ENCODE data around the gene SCN7A. TPM values are rescaled to one million over a fixed set of nuclear protein-coding genes. Genes with fewer than 3 reads are reported as not detected.

SCN7A gene
- total RNA-seq, 1 donor from 2014 or later, result 1.8 TPM

GRCh38 chr2:166404831-166405568 lies 89.0 kb downstream of the SCN7A start:
- no peak for DNase-seq (ENCODE audit: low read depth)

DNA sequence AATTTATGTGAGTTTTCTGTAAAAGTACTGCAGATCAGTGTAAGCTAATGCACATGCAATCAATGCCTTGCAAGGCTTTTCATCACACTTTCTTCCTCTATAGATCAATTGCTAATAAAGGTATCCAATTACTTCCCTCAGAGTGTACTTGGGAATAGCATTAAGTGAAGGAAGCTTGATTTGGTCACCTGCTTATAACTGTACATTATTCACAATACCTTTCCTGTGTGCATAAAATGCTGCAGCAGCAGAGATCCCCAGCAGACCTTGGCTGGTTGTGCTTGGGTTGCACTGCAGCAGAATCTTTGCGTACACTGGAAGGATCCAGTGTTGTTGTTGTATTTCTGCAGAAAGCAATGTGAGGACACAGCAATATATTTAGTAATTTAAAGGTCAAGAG lies 99.8 kb downstream of the SCN7A start:
- DNase-seq (ENCODE audit: low read depth), result no peak

GRCh38 chr2:166393008-166393407 lies 101.0 kb downstream of the SCN7A start:
- no peak for DNase-seq (ENCODE audit: low read depth)

DNA sequence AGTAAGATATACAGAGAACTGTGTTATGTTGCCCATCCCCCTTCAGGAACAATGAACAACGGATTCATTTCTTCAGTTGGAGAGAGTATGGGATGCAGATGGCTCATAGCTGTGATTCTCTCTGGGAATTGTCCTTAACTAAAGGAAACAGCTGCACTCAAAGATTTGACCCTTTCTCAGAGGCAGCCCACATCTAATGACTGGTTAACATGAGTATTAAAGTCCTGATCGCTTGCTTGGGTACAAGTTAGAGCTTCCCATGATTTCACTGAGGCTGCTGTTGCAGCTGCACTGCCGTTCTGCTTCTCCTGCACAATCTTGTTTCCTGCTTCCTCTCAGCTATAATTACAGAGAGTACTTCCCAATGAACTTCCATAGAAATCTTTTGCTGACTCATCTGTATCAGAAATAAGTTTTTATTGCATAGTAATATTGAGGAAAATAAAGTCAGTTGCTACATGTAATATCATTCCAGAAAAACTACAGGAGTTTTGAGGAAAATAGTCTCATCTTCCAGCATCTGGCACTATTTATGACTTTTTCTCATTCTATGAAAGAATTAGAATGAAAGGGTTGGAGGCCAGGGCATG lies 105.5 kb downstream of the SCN7A start:
- DNase-seq (ENCODE audit: low read depth), result no peak

GRCh38 chr2:166385313-166385712 lies 108.7 kb downstream of the SCN7A start:
- no peak for DNase-seq (ENCODE audit: low read depth)

- peak; percentile 28 for DNase-seq (ENCODE audit: low read depth)
Measured at GRCh38 chr2:166384774-166385173, 109.3 kb downstream of the SCN7A start.

DNA sequence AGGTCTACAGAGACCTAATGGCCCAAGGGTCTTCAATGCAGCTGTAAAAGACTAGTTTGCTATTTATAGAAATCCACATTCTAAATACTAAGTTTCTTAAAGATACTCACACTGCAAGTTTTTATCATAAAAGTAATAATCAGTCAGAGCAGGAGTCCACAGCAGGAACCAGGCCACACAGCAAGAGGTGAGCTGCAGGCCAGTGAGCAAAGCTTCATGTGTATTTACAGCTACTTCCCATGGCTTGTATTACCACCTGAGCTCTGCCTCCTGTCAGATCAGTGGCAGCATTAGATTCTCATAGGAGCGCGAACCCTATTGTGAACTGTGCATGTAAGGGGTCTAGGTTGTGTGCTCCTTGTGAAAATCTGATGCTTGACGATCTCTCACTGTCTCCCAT lies 111.6 kb downstream of the SCN7A start:
- DNase-seq (ENCODE audit: low read depth), result no peak

GRCh38 chr2:166380615-166381014 lies 113.4 kb downstream of the SCN7A start:
- no peak for DNase-seq (ENCODE audit: low read depth)

DNA sequence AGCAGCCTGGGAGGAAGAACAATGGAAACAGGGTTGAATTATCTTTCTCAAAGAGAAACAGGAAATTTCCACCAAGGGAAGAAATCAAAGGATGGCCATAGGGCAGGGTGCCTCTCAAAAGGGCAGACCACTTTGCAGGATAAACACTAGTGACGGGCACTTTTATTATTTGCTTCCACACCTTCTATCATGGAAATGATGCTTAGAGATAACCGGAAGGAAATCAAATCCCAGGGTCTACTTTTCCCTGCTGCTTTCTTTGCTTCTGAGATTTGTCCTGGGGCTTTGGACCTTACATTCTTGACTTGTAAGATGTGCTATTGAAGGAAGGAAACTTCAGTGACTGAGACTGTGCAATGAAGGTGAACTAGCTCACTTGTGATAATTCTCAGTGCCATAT lies 117.2 kb downstream of the SCN7A start:
- no peak for DNase-seq (ENCODE audit: low read depth)

DNA sequence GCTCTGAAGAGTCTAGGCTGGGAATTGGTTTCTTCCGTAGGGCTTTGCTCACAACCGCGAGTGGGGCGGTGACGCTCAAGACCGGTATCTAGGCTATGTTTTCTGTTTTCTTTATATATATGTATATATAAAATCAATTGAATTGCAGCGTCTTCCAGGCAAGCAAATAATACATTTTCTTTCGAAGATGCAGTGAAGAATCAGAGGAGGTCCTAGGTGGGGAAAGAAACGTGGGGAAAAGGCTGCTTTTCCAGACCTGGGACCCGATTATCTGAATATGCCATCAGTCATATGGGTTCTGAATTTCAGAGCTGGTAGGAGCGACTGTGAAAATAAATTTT lies 117.6 kb downstream of the SCN7A start:
- DNase-seq (ENCODE audit: low read depth), result no peak

GRCh38 chr2:166375736-166376487 lies 118.1 kb downstream of the SCN7A start, which contains the start of gene SCN9A:
TSS of gene SCN9A (minus strand) at chr2:166375944. CDS start at chr2:166311756, 64,188 bp downstream.
- peak; percentile 41 for DNase-seq (ENCODE audit: low read depth)

- DNase-seq (ENCODE audit: low read depth), result peak; percentile 32
Measured at GRCh38 chr2:166375195-166375735, 118.8 kb downstream of the SCN7A start.

DNA sequence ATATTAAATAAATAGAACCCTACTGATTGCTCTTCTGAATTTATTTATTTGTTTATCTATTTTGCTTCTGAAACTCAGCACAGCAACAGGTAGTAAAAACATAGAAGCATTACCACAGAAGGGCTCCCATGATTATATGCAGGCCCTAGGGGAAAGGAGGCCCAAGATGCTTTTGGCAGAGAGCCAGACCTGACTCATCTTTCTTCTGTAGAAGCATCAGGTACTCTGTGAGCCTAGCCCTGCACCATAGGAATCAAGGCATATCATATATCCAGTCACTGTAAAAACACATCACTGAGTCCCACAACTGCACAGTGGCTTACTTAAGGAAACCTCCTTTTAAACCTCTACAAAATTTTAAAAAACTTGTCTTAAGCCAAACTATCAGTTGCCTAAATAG lies 120.1 kb downstream of the SCN7A start:
- peak; percentile 59 for DNase-seq (ENCODE audit: low read depth)

DNA sequence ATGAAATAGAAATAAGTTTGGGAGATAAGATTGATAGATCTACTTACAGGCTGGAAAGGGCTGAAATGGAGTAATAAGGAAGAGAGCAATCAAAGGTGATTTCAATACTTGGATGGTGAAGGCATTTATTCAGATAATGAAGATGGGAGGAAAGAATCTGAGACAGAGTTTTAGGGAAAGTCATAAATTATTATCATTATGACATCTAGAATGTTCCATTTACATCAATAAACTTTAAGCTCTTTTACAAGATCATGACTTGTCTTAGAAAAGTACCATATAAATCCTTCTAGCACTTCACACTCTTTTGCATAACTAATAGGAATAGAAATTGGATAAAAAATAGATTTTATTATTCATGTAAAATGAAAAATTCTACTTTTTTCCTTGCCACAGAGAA lies 120.5 kb downstream of the SCN7A start:
- no peak for DNase-seq (ENCODE audit: low read depth)

DNA sequence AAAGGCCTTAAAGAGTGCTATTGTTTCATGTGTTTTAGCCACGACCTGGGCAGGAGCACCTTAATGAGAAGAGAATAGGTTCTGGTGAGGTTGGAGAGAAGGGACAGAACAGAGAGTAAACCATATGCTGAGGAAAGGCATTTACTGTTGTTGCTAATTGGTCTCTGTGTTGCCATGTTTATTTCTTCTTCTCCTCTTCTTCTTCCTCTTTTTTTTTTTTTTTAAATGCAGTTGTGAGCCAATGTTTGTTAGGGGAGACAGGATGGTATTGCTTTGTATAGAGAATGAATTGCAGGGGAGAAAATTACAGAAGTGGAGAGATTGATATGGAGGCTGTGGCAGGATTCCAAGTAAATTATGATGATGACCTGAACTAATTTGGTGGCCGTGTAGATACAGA lies 120.9 kb downstream of the SCN7A start:
- DNase-seq (ENCODE audit: low read depth), result no peak

GRCh38 chr2:166372046-166372445 lies 122.0 kb downstream of the SCN7A start:
- DNase-seq (ENCODE audit: low read depth), result no peak

DNA sequence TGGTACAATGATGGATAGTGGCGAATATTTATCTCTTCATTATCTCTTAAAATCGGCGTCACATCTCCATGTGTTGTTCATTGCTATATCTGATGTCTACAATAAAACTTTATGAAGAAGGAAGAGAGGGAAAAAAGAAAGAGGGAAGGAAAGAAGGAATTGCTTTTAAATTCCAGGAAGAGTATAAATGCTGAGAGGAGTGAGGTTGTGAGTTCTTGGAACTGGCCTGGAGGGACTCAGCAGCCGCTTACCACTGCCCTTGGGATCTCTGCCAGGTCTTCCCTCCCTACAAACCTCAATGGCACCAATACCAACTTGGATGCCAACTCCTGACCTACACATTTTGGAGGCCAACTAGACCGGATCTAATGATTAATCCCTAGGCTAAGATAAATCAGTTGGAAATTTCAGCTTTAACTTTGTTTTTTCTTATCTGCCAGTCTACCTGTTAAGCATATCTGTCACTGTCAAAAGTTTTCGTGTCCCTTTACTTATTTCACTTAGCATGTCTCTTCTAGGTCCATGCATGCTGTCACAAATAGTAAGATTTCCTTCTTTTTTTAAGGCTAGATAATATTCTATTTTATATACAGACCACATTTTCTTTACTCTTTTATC lies 128.1 kb downstream of the SCN7A start:
- DNase-seq (ENCODE audit: low read depth), result peak; percentile 90

GRCh38 chr2:166365239-166365638 lies 128.8 kb downstream of the SCN7A start:
- DNase-seq (ENCODE audit: low read depth), result no peak

GRCh38 chr2:166364476-166365161 lies 129.4 kb downstream of the SCN7A start:
- no peak for DNase-seq (ENCODE audit: low read depth)

DNA sequence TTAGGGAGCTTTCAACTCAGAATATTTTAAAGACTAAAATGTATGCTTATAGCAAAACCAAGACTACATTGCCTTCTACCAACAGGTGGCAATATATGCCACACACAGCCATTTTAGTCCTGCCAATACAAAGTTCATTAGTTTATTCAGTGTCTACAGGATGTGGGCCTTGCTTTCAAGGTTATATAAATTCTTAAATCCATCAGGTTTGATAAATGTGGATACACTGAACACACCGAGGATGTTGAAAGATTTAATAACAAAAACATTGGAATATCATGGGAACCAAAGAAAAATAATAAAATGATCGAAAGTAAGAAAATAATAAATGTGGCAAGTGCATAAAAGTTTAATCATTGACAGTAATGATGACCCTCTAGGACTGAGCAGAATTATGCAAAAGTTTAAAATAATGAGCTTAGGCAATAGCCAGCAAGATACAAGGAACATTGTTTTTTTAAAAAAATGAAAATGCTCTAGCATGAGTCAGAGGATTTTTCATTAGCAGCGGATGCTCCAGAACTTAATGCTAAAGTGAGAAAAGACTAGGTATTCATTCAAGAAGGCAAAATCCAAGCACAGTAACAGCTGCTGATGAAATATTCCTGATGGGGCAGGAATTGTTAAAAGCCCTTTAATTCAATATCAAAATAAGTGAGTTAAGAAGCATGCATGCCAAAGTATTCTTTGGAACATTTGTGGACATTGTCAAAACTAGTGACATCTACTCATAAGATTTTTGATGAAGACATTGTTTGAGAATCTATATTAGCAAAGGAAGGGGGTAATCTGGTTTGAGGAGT lies 132.5 kb downstream of the SCN7A start:
- peak; percentile 71 for DNase-seq (ENCODE audit: low read depth)

- DNase-seq (ENCODE audit: low read depth), result no peak
Measured at GRCh38 chr2:166360906-166361305, 133.1 kb downstream of the SCN7A start.
